ENCODE results near the gene SLC7A1. TPM values are rescaled to one million over a fixed set of nuclear protein-coding genes. Genes with fewer than 3 reads are reported as not detected.

The SLC7A1 gene
- total and polyA plus RNA-seq, 2 of the 13 experiments (the other 11 are each of a cell fraction or from before 2014, with no cell fraction given): 14.5 to 15.3 TPM

DNA sequence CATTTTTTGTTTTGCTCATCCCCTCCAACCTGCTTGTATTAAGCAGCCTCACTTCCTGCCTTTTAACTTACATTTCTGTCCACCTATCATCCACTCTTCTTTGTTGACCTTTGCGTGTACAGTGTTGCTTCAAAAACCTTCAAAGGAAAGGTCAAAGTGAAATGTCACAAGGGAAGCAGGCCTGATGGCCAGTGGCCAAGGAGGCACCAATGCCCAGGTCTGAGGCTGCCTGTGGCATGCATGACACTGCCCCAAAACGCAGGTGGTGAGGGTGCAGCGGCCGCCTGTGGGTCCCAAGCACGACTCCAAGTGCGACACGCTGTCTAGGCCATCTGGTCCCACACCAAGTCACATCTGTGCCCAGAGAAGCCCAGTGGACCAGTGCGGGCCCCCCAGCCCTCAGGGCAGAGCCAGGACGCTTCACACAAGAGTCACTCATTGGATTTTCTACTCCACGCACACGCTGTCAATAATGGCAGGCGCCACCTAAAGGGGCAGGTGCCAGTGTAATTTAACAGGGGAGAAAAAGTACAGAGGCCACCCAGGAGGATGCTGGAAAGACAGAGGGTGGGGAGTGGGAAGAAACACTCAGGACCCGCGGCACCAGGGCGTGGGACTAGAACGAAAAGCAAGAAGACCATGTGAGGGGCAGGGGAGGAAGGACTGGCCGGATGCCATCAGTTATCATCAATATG, 23.5 kb downstream of the SLC7A1 start:
- FAIRE-seq: peak; percentile 88
- CTCF ChIA-PET (ENCODE audit: low intra/inter-chr PET ratio, low total read pairs): no interaction called here
- H3K27me3 ChIP-seq (ENCODE audit: control insufficient read depth in 1 of 2, insufficient read depth in 2 of 2, low read length in 2 of 2): no peaks in the 10 kb centered on the region
- WGBS (ENCODE audit: low lambda C conversion rate): 59% methylated on average over 13 of the region's 17 CpGs
- H3K36me3 ChIP-seq (replicated peaks in 1 of 2; ENCODE audit: control insufficient read depth in 1 of 2, insufficient read depth in 2 of 2, low read length in 2 of 2): no peaks in the 10 kb centered on the region; a peak in 1 of 5 replicates
- H3K4me3 ChIP-seq (replicated peaks in 1 of 3; ENCODE audit: insufficient read depth in 1 of 3, low read depth in 2 of 3, low read length in 3 of 3): no peak overlapping the region
- intact Hi-C loops (cut with micrococcal nuclease; ENCODE audit: unreplicated experiment): no loop called here
- no peaks in the 10 kb centered on the region for H3K9me3 ChIP-seq (ENCODE audit: low read length)
- in situ Hi-C loops (cut with HindIII; ENCODE audit: extremely low pct_ligation_motif_present, low pct_unique_long_range_greater_than_20kb): no loop called here
- no peak overlapping the region for H2AFZ ChIP-seq (ENCODE audit: low read length)
- no TSS peak for BruUV-seq (replicated peaks)
- H4K20me1 ChIP-seq (ENCODE audit: insufficient read depth, low read length): peaks cover 36% of the 10 kb centered on the region
- peak overlapping the region; percentile 10; the same call in 1 of the 2 replicates for H3K9ac ChIP-seq (ENCODE audit: insufficient read depth, low read depth, low read length)
- POLR2A ChIA-PET: no interaction called here
- peak; percentile 86 for DNase-seq (ENCODE audit: low spot score)
- peaks cover 94% of the 10 kb centered on the region for H3K79me2 ChIP-seq (ENCODE audit: insufficient read depth, low read length)
- H3K4me1 ChIP-seq (ENCODE audit: insufficient read depth, low read length): peaks cover 84% of the 10 kb centered on the region
- peak overlapping the region; percentile 62 for H3K27ac ChIP-seq (ENCODE audit: extremely low read length, insufficient read depth, low read length)
- peak; percentile 77 for ATAC-seq
- peak overlapping the region; percentile 55 for H3K4me2 ChIP-seq (ENCODE audit: low read depth, low read length)
- TF ChIP-seq MIXL1 (CRISPR knock-in tag; IDR thresholded peaks at IDR 0.05) (peak; percentile 55; the same call in 1 of the 2 replicates), HDAC2 (CRISPR knock-in tag; IDR thresholded peaks at IDR 0.05) (peak; percentile 68; the same call in 1 of the 2 replicates), ZMYM4 (CRISPR knock-in tag; IDR thresholded peaks at IDR 0.05) (peak; percentile 65), ZNF225 (CRISPR knock-in tag; IDR thresholded peaks at IDR 0.05) (no peak), ISX (CRISPR knock-in tag; conservative IDR thresholded peaks at IDR 0.05) (no peak), FOXP1 (IDR thresholded peaks at IDR 0.05) (no peak), FOXP1 (CRISPR knock-in tag; IDR thresholded peaks at IDR 0.05) (peak; percentile 92), GATAD2A (CRISPR knock-in tag; IDR thresholded peaks at IDR 0.05) (peak; percentile 92), ZNF350 (CRISPR knock-in tag; IDR thresholded peaks at IDR 0.05; ENCODE audit: borderline replicate concordance, low read depth) (peak; percentile 61; the same call in 1 of the 2 replicates), AHR (CRISPR knock-in tag; IDR thresholded peaks at IDR 0.05) (no peak), MTA1 (CRISPR knock-in tag; IDR thresholded peaks at IDR 0.05; ENCODE audit: borderline replicate concordance) (peak; percentile 59; the same call in 1 of the 2 replicates), FOXA3 (CRISPR knock-in tag; IDR thresholded peaks at IDR 0.05) (peak; percentile 98), TARDBP (CRISPR knock-in tag; IDR thresholded peaks at IDR 0.05) (0 out of 2 replicates have a peak, but pooled peaks have one; percentile 60), ZNF678 (CRISPR knock-in tag; IDR thresholded peaks at IDR 0.05) (no peak), MED1 (CRISPR knock-in tag; IDR thresholded peaks at IDR 0.05) (peak; percentile 88)
- TF ChIP-seq, protein P1, sequence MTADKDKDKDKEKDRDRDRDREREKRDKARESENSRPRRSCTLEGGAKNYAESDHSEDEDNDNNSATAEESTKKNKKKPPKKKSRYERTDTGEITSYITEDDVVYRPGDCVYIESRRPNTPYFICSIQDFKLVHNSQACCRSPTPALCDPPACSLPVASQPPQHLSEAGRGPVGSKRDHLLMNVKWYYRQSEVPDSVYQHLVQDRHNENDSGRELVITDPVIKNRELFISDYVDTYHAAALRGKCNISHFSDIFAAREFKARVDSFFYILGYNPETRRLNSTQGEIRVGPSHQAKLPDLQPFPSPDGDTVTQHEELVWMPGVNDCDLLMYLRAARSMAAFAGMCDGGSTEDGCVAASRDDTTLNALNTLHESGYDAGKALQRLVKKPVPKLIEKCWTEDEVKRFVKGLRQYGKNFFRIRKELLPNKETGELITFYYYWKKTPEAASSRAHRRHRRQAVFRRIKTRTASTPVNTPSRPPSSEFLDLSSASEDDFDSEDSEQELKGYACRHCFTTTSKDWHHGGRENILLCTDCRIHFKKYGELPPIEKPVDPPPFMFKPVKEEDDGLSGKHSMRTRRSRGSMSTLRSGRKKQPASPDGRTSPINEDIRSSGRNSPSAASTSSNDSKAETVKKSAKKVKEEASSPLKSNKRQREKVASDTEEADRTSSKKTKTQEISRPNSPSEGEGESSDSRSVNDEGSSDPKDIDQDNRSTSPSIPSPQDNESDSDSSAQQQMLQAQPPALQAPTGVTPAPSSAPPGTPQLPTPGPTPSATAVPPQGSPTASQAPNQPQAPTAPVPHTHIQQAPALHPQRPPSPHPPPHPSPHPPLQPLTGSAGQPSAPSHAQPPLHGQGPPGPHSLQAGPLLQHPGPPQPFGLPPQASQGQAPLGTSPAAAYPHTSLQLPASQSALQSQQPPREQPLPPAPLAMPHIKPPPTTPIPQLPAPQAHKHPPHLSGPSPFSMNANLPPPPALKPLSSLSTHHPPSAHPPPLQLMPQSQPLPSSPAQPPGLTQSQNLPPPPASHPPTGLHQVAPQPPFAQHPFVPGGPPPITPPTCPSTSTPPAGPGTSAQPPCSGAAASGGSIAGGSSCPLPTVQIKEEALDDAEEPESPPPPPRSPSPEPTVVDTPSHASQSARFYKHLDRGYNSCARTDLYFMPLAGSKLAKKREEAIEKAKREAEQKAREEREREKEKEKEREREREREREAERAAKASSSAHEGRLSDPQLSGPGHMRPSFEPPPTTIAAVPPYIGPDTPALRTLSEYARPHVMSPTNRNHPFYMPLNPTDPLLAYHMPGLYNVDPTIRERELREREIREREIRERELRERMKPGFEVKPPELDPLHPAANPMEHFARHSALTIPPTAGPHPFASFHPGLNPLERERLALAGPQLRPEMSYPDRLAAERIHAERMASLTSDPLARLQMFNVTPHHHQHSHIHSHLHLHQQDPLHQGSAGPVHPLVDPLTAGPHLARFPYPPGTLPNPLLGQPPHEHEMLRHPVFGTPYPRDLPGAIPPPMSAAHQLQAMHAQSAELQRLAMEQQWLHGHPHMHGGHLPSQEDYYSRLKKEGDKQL (CRISPR knock-in tag; IDR thresholded peaks at IDR 0.05; ENCODE audit: low read depth): peak; percentile 65; the same call in 1 of the 2 replicates
- TF ChIP-seq, protein P2, sequence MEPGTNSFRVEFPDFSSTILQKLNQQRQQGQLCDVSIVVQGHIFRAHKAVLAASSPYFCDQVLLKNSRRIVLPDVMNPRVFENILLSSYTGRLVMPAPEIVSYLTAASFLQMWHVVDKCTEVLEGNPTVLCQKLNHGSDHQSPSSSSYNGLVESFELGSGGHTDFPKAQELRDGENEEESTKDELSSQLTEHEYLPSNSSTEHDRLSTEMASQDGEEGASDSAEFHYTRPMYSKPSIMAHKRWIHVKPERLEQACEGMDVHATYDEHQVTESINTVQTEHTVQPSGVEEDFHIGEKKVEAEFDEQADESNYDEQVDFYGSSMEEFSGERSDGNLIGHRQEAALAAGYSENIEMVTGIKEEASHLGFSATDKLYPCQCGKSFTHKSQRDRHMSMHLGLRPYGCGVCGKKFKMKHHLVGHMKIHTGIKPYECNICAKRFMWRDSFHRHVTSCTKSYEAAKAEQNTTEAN (CRISPR knock-in tag; conservative IDR thresholded peaks at IDR 0.05): 0 out of 2 replicates have a peak, but pooled peaks have one; percentile 60
